Bronchial epithelial cell (primary cell): ENCODE measurements around the gene PTRHD1. TPM values are rescaled to one million over a fixed set of nuclear protein-coding genes. Genes with fewer than 3 reads are reported as not detected.
A peak's percentile ranks its signal among the peaks of the same experiment; 100 is the strongest.

Experiments used
- DNase-seq: peaks from one replicate; pipeline ENCODE4 v3.0.0-alpha.2; 2010; ENCODE audit warnings: low read depth
- FAIRE-seq: peaks from 2 replicates; lab custom pipeline; 2011; peaks lifted over from hg19 to GRCh38; lab: Jason Lieb, UNC
- H3K27me3 ChIP-seq: 2 replicates; pipeline ENCODE4 v1.5.1; 2011; ENCODE audit warnings: low read length; ENCODE audit not compliant: control insufficient read depth, insufficient read depth
- H3K36me3 ChIP-seq: 2 replicates; pipeline ENCODE4 v1.5.1; 2011; ENCODE audit warnings: low read length; ENCODE audit not compliant: control insufficient read depth, insufficient read depth
- H3K4me3 ChIP-seq: 2 replicates; pipeline ENCODE4 v1.5.1; 2011; ENCODE audit warnings: mild to moderate bottlenecking, low read depth, low read length, control low read depth
- total RNA-seq: library from RNA; depleted of rRNA; stranded (reverse); fragments of >200 nt; gene quantifications from 2 replicates; pipeline ENCODE4 v1.2.1, GENCODE V29; 2014
- TF ChIP-seq, protein P1 (sequence below): IDR thresholded peaks from 2 replicates; pipeline ENCODE4 v1.5.1; 2011; ENCODE audit warnings: mild to moderate bottlenecking, moderate library complexity, low read length, control low read depth, inconsistent platforms; ENCODE audit not compliant: insufficient read depth, severe bottlenecking

The PTRHD1 gene
- total RNA-seq, 1 donor from 2014 or later, result 11.8 TPM

DNA sequence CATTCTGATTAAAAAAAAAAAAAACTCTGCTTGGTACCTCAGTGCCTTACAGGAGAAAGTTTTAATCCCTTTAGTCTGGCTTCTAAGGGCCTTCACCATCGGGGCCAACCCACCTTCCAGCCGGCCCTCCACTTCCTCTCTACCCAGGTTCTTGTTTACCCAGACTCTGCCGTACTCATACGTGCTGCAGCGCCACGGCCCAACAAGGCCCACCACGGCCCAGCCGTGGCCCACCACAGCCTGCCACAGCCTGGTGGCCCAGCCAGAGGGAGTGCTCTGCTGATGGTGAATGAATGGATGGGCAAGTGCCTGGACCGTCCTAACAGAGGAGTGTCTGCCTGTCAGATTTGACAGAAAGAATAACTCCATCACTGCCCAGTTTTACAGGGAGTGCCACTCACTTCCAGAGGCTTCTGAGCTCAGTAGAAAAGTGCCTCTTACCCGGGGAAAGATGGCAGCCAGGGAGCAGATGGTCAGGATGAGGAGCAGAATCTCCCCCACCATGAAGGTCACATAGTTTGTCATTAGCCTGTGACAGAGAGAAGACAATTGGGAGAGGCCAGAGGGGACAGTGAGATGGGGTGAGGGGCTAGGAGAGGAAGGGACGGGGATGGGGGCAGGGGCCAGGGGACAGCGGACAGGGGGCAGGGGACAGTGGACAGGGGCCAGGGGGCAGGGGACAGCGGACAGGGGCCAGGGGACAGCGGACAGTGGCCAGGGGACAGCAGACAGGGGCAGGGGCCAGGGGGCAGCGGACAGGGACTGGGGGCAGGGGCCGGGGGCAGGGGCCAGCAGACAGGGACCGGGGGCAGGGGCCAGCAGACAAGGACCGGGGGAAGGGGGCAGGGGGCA, 38.3 kb upstream of the PTRHD1 start:
- no peak for DNase-seq
- H3K4me3 ChIP-seq, result no peak overlapping the region
- no peaks in the 10 kb centered on the region for H3K27me3 ChIP-seq
- FAIRE-seq, result peak; percentile 47
- H3K36me3 ChIP-seq, result peaks cover 1% of the 10 kb centered on the region
- TF ChIP-seq, protein P1, sequence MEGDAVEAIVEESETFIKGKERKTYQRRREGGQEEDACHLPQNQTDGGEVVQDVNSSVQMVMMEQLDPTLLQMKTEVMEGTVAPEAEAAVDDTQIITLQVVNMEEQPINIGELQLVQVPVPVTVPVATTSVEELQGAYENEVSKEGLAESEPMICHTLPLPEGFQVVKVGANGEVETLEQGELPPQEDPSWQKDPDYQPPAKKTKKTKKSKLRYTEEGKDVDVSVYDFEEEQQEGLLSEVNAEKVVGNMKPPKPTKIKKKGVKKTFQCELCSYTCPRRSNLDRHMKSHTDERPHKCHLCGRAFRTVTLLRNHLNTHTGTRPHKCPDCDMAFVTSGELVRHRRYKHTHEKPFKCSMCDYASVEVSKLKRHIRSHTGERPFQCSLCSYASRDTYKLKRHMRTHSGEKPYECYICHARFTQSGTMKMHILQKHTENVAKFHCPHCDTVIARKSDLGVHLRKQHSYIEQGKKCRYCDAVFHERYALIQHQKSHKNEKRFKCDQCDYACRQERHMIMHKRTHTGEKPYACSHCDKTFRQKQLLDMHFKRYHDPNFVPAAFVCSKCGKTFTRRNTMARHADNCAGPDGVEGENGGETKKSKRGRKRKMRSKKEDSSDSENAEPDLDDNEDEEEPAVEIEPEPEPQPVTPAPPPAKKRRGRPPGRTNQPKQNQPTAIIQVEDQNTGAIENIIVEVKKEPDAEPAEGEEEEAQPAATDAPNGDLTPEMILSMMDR, result no peak

DNA sequence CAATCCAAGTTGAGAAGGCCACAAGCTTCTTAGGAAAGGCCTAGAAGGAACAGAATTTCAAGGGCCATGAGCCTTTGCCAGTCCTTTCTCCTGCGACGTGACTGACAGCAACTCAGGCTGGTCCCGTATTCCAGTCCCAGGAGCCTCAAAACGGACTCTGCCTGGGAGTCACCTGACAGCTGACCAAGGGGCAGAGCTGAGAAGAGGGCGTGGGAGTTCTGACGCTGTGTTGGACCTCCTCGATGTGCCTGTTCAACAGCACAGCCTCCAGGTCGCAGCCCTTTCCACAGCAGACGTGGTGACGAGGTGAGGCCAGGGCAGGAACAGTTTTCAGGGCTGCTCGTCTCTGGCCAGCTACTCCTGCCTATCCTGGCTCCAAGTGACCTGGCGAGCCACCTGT, 37.6 kb upstream of the PTRHD1 start:
- Histone ChIP-seq H3K36me3 (no peaks in the 10 kb centered on the region), H3K27me3 (no peaks in the 10 kb centered on the region), H3K4me3 (no peak overlapping the region)
- DNase-seq (no peak), FAIRE-seq (no peak)
- TF ChIP-seq, protein P1, result no peak

DNA sequence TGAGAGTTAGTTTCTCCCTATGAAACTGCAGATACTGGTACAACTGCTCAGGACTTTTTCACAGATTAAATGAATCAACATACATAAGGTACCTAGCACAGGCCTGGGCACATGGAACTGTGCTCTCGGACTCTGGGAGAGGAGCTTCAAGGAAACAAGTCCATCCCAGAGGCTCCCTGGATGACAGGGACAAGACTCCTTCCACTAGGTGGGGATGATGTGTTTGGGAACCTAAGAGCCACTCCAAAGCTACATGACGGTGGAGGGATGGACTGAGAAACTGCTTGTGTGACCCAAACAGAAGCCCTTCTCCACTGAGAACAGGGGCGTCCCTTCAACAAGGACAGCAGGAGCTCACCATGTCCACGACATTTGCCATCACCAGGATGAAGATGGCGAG, 37.2 kb upstream of the PTRHD1 start:
- peak; percentile 7 for DNase-seq
- H3K4me3 ChIP-seq, result no peak overlapping the region

DNA sequence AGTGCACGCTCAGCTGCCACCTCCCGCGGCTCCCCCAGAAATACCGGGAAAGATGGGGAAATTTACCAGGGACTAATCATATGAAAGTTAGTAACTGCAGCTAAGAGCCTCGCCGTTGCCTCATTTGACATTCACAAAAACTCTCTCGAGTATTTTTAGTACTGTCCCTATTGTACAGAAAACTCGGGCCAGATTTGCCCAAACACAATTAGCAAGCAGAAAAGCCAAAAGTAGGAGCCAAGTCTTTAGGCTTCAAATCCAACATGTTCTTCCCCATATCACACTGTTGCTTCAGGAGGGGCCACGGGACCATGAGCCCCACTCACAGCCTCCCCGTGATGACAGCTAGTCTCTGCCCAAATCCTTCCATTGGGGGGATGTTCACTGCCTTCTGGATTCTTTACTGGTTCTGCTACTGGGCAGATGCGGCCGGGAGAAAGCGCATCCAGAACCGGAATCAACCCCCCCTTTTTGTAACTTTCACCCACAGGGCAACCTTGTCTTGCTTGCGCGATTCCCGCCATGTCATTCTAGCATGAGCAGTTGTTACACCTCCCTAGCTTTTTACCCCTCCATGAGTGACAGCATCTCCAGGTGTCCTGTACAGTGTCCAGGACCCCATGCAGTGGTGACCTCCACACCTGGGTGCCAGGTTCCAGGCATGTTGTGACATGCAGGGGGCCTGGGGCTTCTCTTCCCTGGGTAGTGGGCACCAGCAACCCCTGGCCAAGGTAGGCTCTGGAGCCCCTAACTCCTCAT, 35.2 kb upstream of the PTRHD1 start:
- no peaks in the 10 kb centered on the region for H3K27me3 ChIP-seq
- TF ChIP-seq, protein P1, result no peak
- FAIRE-seq (no peak), DNase-seq (no peak)
- no peak overlapping the region for H3K4me3 ChIP-seq
- H3K36me3 ChIP-seq, result peaks cover 3% of the 10 kb centered on the region

More for the DNA sequence above, 37.2 kb upstream of the PTRHD1 start:
- H3K27me3 ChIP-seq, result no peaks in the 10 kb centered on the region
- TF ChIP-seq, protein P1, result no peak
- FAIRE-seq, result no peak
- no peaks in the 10 kb centered on the region for H3K36me3 ChIP-seq

DNA sequence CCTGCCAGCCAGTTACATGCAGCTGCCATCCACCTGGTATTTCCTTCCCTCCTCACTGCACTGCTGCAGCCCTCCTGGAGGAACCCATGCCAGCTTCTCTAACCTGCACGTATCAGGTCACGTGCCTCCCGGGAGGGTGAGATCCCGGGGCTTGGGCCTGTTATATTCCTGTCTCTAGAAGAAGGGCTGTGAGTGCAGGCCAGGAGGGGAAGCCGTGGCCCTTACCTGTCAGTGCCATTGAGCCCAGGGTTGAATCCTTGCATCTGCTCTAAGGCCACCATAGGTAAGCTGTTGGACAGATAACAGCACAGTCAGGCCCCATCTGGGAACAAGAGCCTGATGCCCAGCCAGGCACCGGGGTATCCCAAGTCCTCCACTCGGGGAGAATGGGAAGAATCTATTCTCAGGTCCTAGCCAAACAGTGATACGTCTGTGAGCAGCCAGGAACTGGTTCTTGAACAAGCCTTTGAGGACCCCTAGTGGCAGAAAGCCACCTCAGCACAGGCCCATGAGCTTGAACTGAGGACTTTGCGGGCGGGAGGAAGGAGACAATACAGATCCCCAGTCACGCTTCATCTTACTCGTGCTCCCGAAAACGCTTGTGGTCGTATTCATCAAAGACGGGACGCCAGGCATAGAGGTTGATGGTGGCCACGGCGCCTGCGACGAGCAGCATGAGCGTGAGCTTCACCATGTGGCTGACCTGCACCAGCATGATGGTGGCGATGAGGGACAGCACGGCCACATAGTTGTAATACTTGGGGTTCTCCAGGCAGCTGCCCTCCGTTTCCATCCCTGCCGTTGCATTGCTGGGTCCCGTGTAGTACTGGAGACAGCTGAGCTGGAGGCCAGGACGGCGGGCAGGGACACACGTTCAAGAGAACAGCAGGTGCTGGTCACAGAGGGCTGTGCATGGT, 34.4 kb upstream of the PTRHD1 start:
- H3K4me3 ChIP-seq, result no peak overlapping the region
- TF ChIP-seq, protein P1, result peak; percentile 95
- no peak for FAIRE-seq
- DNase-seq, result peak; percentile 73
- no peaks in the 10 kb centered on the region for H3K27me3 ChIP-seq
- peaks cover 3% of the 10 kb centered on the region for H3K36me3 ChIP-seq
